Loucy (cell line): ENCODE measurements around the gene RELCH.

Experiments used
- H2AFZ ChIP-seq: fragments of 200-600 bp; sonication (generic); 2 replicates; pipeline ENCODE4 v1.6.0; 2016; ENCODE audit warnings: antibody characterized with exemption, mild to moderate bottlenecking, low read length, moderate library complexity
- H3F3A ChIP-seq: fragments of 200-600 bp; 2 replicates; pipeline ENCODE4 v1.6.0; 2016; ENCODE audit warnings: antibody characterized with exemption, low read depth, mild to moderate bottlenecking
- H3K27me3 ChIP-seq: fragments of 200-600 bp; sonication (generic); 2 replicates; pipeline ENCODE4 v1.6.1; 2014; ENCODE audit warnings: low read length, mild to moderate bottlenecking; ENCODE audit not compliant: insufficient read depth, poor library complexity, severe bottlenecking
- H3K36me3 ChIP-seq: fragments of 200-600 bp; sonication (generic); 2 replicates; pipeline ENCODE4 v1.6.1; 2016; ENCODE audit warnings: low read length; ENCODE audit not compliant: insufficient read depth
- H3K4me1 ChIP-seq: fragments of 200-600 bp; sonication (generic); 2 replicates; pipeline ENCODE4 v1.5.1; 2014; ENCODE audit warnings: low read length, mild to moderate bottlenecking; ENCODE audit not compliant: insufficient read depth, poor library complexity, severe bottlenecking
- H3K4me2 ChIP-seq: fragments of 200-600 bp; sonication (generic); 2 replicates; pipeline ENCODE4 v1.6.0; 2014; ENCODE audit warnings: antibody characterized with exemption, low read length, low read depth, mild to moderate bottlenecking; ENCODE audit not compliant: poor library complexity, severe bottlenecking
- H3K4me3 ChIP-seq: fragments of 200-600 bp; sonication (generic); 2 replicates; pipeline ENCODE4 v1.5.1; 2014; ENCODE audit warnings: low read length, mild to moderate bottlenecking, mixed read lengths; ENCODE audit not compliant: poor library complexity, severe bottlenecking
- H3K79me2 ChIP-seq: fragments of 200-600 bp; sonication (generic); 2 replicates; pipeline ENCODE4 v1.6.1; 2014; ENCODE audit warnings: low read length; ENCODE audit not compliant: insufficient read depth
- H3K9ac ChIP-seq: fragments of 200-600 bp; sonication (generic); 2 replicates; pipeline ENCODE4 v1.6.0; 2014; ENCODE audit warnings: mild to moderate bottlenecking, low read depth, low read length, moderate library complexity; ENCODE audit not compliant: poor library complexity, severe bottlenecking
- H3K9me2 ChIP-seq: fragments of 200-600 bp; sonication (generic); replicated peaks from 2 replicates; pipeline ENCODE4 v1.6.1; 2016; ENCODE audit warnings: low read depth, low read length, mixed read lengths
- H3K9me3 ChIP-seq: fragments of 200-600 bp; sonication (generic); 2 replicates; pipeline ENCODE4 v1.6.1; 2014; ENCODE audit warnings: mild to moderate bottlenecking, antibody characterized with exemption, low read length, low read depth; ENCODE audit not compliant: insufficient read depth
- H4K20me1 ChIP-seq: fragments of 200-600 bp; sonication (generic); 2 replicates; pipeline ENCODE4 v1.6.0; 2014; ENCODE audit warnings: antibody characterized with exemption, low read length, mild to moderate bottlenecking; ENCODE audit not compliant: insufficient read depth, poor library complexity, severe bottlenecking
- CTCF ChIP-seq: fragments of 200-600 bp; sonication (generic); conservative IDR thresholded peaks from 2 replicates; pipeline ENCODE4 v1.5.1; 2014; ENCODE audit warnings: mild to moderate bottlenecking, antibody characterized with exemption, low read length
- EZH2phosphoT487 ChIP-seq: fragments of 200-600 bp; IDR thresholded peaks from 2 replicates; pipeline ENCODE4 v1.6.1; 2018; ENCODE audit warnings: antibody characterized with exemption, mild to moderate bottlenecking, moderate library complexity, borderline replicate concordance

Gene RELCH

GRCh38 chr18:62328586-62329525 is 141.8 kb downstream of the RELCH start:
- TF ChIP-seq EZH2phosphoT487 = no peak
- no peak for TF ChIP-seq CTCF
- no peaks in the 10 kb centered on the region for H3K79me2 ChIP-seq
- H3K4me2 ChIP-seq = peak overlapping the region; percentile 27
- H3F3A ChIP-seq = no peaks in the 10 kb centered on the region
- no peaks in the 10 kb centered on the region for H3K27me3 ChIP-seq
- H3K36me3 ChIP-seq = no peaks in the 10 kb centered on the region
- H3K4me1 ChIP-seq = peaks cover 41% of the 10 kb centered on the region
- no peak overlapping the region for H3K4me3 ChIP-seq
- H3K9me3 ChIP-seq = no peaks in the 10 kb centered on the region
- no peak overlapping the region for H3K9ac ChIP-seq
- no peak overlapping the region for H2AFZ ChIP-seq
- no peaks in the 10 kb centered on the region for H4K20me1 ChIP-seq
- no peaks in the 10 kb centered on the region for H3K9me2 ChIP-seq

- Histone ChIP-seq H3K79me2 (no peaks in the 10 kb centered on the region), H3K36me3 (no peaks in the 10 kb centered on the region), H3K4me3 (no peak overlapping the region), H3K4me2 (peak overlapping the region; percentile 27), H3K9me2 (no peaks in the 10 kb centered on the region), H3K9ac (no peak overlapping the region), H2AFZ (no peak overlapping the region), H3K27me3 (no peaks in the 10 kb centered on the region), H3K4me1 (peaks cover 41% of the 10 kb centered on the region), H4K20me1 (no peaks in the 10 kb centered on the region), H3F3A (no peaks in the 10 kb centered on the region), H3K9me3 (no peaks in the 10 kb centered on the region)
- TF ChIP-seq EZH2phosphoT487 (no peak), CTCF (no peak)
Observed at GRCh38 chr18:62329691-62330454, 142.8 kb downstream of the RELCH start.

GRCh38 chr18:62330650-62331049 is 143.6 kb downstream of the RELCH start:
- no peaks in the 10 kb centered on the region for H3K9me2 ChIP-seq
- TF ChIP-seq CTCF (no peak), EZH2phosphoT487 (no peak)
- no peaks in the 10 kb centered on the region for H4K20me1 ChIP-seq
- H3K36me3 ChIP-seq = no peaks in the 10 kb centered on the region
- peaks cover 41% of the 10 kb centered on the region for H3K4me1 ChIP-seq
- H3K79me2 ChIP-seq = no peaks in the 10 kb centered on the region
- no peak overlapping the region for H3K4me2 ChIP-seq
- no peaks in the 10 kb centered on the region for H3F3A ChIP-seq
- no peak overlapping the region for H3K4me3 ChIP-seq
- no peak overlapping the region for H2AFZ ChIP-seq
- H3K9me3 ChIP-seq = no peaks in the 10 kb centered on the region
- H3K27me3 ChIP-seq = no peaks in the 10 kb centered on the region
- no peak overlapping the region for H3K9ac ChIP-seq
